Aorta (tissue), 5 donors: ENCODE data around the gene GLDN. TPM values are rescaled to one million over a fixed set of nuclear protein-coding genes. Genes with fewer than 3 reads are reported as not detected.

Experiments used
- ATAC-seq: fragments of 200-7000 bp; cut with Tn5 transposase; one replicate; pipeline ENCODE4 v1.9.1; 2022; ENCODE audit warnings: moderate library complexity; ENCODE audit not compliant: low FRiP score
- DNase-seq, 2 donors: peaks; one replicate each; pipeline ENCODE4 v3.0.0-alpha.2; 2020
- H3K27ac ChIP-seq, 2 donors: one replicate each; pipeline ENCODE4 v1.5.1; 2013; ENCODE audit warnings: low read length in 2 of 2, mild to moderate bottlenecking in 2 of 2, moderate library complexity in 2 of 2, control low read depth in 1 of 2, inconsistent platforms in 1 of 2, low read depth in 1 of 2
- H3K27me3 ChIP-seq, 2 donors: one replicate each; pipeline ENCODE4 v1.6.1; 2013; ENCODE audit warnings: control low read depth in 1 of 2, low read length in 1 of 2, mild to moderate bottlenecking in 1 of 2, moderate library complexity in 1 of 2; ENCODE audit not compliant: insufficient read depth in 2 of 2, control insufficient read depth in 1 of 2
- H3K36me3 ChIP-seq, 2 donors: one replicate each; pipeline ENCODE4 v1.6.1; 2013; ENCODE audit warnings: control low read depth in 1 of 2, low read length in 1 of 2, mild to moderate bottlenecking in 1 of 2; ENCODE audit not compliant: insufficient read depth in 2 of 2, control insufficient read depth in 1 of 2
- H3K4me1 ChIP-seq, 2 donors: one replicate each; pipeline ENCODE4 v1.6.1; 2013; ENCODE audit warnings: low read length in 2 of 2, control low read depth in 1 of 2, mild to moderate bottlenecking in 1 of 2, moderate library complexity in 1 of 2; ENCODE audit not compliant: insufficient read depth in 2 of 2, control insufficient read depth in 1 of 2
- H3K4me3 ChIP-seq, 2 donors: one replicate each; pipeline ENCODE4 v1.5.1; 2013; ENCODE audit warnings: low read length in 2 of 2, control low read depth in 1 of 2, mild to moderate bottlenecking in 1 of 2
- H3K9me3 ChIP-seq: one replicate; pipeline ENCODE4 v1.6.1; 2013; ENCODE audit warnings: mild to moderate bottlenecking, low read length; ENCODE audit not compliant: control insufficient read depth
- WGBS, 2 donors: extraction: QIAGEN DNeasy Blood & Tissue Kit; methylation state at CpG; one replicate each; pipeline ENCODE4 v1.1.7; 2013; 5-methylcytosine and 5-hydroxymethylcytosine counted together
- intact Hi-C, 2 donors: fragments of 100-400 bp; cut with DNase I; formaldehyde crosslinking; loops; one replicate each; pipeline versions ENCODE4 v1.14.2 to v1.15.0; 2022
- polyA plus RNA-seq, 2 donors: library from polyadenylated mRNA; stranded (reverse); fragments of 200-250 nt; gene quantifications; one replicate each; pipeline ENCODE4 v1.2.3, GENCODE V29; 2013
- total RNA-seq, 2 donors: library from RNA; stranded (reverse); fragmentation: NEBNext Ultra II Directional; extraction: Animal tissue kit (Norgen Biotek cat#: 25700); gene quantifications; one replicate each; pipeline ENCODE4 v1.2.1, GENCODE V29; 2021
- donor health status: healthy with polysubstance abuse.
- donor health status: Bipolar disorder and iron deficiency.
- donor health status: DM: no; HTN: no; CAD: no.
- donor health status: DM: no; HTN: no; CAD: no.
- donor health status: DM: yes; HTN: yes; CAD: no.

The GLDN gene
- total and polyA plus RNA-seq, 4 donors = 3.0 to 49.2 (median 15.9) TPM

DNA sequence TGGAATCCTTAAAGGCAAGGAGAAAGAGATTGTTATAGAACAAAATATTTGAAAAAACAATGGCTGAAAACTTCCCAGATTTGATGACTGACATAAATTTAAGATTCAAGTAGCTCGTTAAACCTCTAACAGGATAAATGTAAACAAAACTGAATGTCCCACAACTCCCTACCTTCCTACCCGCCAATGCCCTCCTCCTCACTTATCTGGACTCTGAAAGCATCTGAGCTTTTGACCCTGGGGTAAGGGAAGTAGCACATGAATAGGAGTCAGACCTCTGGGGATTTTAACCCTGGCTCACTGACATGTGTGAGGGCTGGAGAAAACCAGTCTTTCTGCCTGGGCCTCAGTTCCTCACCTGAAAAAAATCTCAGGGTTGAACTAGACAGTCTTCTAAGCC lies 29.9 kb upstream of the GLDN start:
- 86% methylated on average over 2 of the region's 2 CpGs for whole genome bisulfite sequencing, 2 donors
- ATAC-seq = no peak
- Histone ChIP-seq H3K9me3 (no peaks in the 10 kb centered on the region), H3K27ac (no peak overlapping the region), H3K4me3 (no peak overlapping the region), H3K4me1 (peaks cover 0 to 5% of the 10 kb centered on the region in 2 donors), H3K36me3 (no peaks in the 10 kb centered on the region), H3K27me3 (no peaks in the 10 kb centered on the region)
- DNase-seq = no peak
- intact Hi-C loops = no loop called here

- DNase-seq = no peak
- Histone ChIP-seq H3K4me1 (peaks cover 0 to 4% of the 10 kb centered on the region in 2 donors), H3K36me3 (no peaks in the 10 kb centered on the region), H3K4me3 (no peak overlapping the region), H3K9me3 (no peaks in the 10 kb centered on the region), H3K27ac (no peak overlapping the region), H3K27me3 (no peaks in the 10 kb centered on the region)
- intact Hi-C loops = no loop called here
- ATAC-seq = no peak
- WGBS, 2 donors = 81 to 85% methylated on average over 8 of the region's 8 CpGs
These were observed 29.0 kb upstream of the GLDN start for GRCh38 chr15:51312166-51313073.

DNA sequence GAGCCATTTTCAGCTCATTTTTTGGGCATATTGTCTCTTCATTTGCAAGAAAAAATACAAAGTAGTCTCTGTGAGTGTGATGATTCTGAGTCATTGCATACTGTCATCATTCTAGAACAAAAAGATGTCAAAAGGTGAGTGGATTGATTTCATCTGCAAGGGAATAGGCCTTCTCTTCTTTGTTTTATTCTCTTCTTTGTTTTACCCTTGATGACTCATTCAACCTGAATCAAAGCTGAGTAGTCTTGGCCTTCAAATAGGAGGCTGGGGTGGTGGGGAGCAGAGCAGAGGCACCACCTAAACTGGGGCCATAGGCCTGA lies 28.4 kb upstream of the GLDN start:
- Histone ChIP-seq H3K4me1 (peaks cover 0 to 2% of the 10 kb centered on the region in 2 donors), H3K36me3 (no peaks in the 10 kb centered on the region)
- intact Hi-C loops = no loop called here

DNA sequence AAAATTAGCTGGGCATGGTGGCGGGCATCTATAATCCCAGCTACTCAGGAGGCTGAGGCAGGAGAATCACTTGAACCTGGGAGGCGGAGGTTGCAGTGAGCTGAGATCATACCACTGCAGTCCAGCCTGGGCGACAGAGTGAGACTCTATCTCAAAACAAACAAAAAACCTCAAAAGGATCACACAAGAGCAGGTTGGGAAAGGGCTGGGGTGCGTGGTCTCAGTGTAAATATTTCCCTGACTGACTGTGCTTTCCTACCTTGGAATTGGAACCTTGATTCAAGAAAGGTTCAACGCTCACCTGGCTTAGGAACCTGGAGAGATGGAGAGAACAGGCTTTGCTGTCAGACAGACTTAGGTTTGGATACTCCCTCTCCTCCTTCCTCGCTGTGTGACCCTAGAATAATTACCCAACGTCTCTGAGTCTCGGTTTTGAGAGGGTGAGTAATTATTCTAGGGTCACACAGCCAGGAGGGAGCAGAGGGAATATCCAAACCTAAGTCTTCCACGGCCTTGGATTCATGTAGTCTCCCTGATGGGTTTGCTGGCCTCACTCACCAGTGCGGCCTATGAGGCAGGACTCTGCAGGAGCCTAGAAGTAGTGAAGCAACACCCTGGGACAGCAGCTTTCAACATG lies 27.7 kb upstream of the GLDN start:
- ATAC-seq (no peak), DNase-seq (no peak)
- no peaks in the 10 kb centered on the region for H3K9me3 ChIP-seq
- 90 to 94% methylated on average over 10 of the region's 10 CpGs for WGBS, 2 donors
- H3K4me3 ChIP-seq = no peak overlapping the region
- intact Hi-C loops = no loop called here
- H3K36me3 ChIP-seq = no peaks in the 10 kb centered on the region
- no peaks in the 10 kb centered on the region for H3K27me3 ChIP-seq
- peaks cover 0 to 2% of the 10 kb centered on the region in 2 donors for H3K4me1 ChIP-seq
- no peak overlapping the region for H3K27ac ChIP-seq

More for the DNA sequence above, 28.4 kb upstream of the GLDN start:
- Histone ChIP-seq H3K4me3 (no peak overlapping the region), H3K27me3 (no peaks in the 10 kb centered on the region), H3K27ac (no peak overlapping the region), H3K9me3 (no peaks in the 10 kb centered on the region)
- no peak for ATAC-seq
- DNase-seq = no peak

DNA sequence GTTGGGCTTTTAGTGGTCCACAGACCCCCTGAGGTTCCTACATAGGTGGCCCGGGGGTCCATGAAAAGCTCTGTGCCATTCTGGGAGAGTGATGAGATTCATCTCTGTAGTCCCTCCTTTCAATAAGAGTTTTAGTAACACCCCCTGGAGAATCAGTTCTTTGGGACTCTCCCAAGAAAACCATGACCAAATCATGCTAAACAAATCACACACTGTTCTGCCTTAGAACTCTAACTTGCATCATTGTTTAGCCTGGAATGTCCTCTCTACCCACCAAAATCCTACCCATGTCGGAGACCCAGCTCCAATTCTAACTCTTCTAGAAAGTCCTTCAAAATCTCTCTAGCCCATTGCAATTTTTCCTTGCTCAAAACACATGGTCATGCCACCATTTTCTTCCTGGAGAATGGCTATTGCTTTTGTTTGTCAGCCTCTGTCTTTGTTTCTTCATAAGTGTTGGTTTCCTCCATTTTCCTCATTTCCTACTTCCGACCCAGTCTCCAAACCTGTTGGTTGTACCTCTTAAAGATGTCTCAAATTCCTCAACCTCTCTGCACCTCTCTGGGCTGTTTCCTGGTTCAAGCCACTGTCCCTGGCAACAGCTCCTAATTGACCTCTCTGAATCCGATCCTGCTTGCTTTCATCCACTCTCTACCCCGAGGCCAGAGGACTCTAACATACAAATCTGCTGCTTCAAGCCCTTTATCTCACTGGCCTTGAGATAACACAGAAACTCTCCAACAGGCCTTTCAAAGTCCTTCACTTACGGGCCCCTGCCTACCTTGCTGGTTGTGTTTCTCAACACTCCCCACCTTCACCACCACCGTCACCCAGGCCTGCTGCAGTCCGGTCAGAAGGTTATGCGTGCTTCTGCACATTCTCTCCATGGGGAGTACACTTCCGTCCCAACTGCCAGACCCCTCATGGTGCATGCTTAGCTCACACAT lies 26.8 kb upstream of the GLDN start:
- peaks cover 0 to 2% of the 10 kb centered on the region in 2 donors for H3K4me1 ChIP-seq
- intact Hi-C loops = no loop called here
- H3K27me3 ChIP-seq = no peaks in the 10 kb centered on the region
- no peak overlapping the region for H3K4me3 ChIP-seq
- H3K27ac ChIP-seq = no peak overlapping the region
- ATAC-seq (no peak), DNase-seq (no peak)
- 86 to 88% methylated on average over 10 of the region's 10 CpGs for WGBS, 2 donors
- no peaks in the 10 kb centered on the region for H3K9me3 ChIP-seq
- H3K36me3 ChIP-seq = no peaks in the 10 kb centered on the region

DNA sequence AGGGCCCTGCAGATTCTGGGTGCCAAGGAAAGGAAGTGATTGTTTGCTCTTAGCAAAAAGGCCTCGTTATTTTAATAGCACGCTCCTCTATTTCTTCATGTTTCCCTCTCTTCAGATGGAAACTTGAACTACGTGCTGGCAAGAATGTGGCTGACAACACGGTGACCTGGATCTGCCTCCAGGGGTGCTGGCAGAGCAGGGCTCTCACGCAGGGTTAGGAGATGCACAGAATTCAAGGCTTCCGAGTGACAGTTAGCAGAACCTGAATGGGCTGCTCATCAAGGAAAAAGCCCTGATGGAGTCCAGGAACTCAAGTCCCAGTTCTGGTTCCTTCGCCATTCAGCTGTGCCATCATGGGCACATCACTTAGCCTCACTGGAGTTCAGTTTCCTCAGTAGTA lies 25.7 kb upstream of the GLDN start:
- H3K27me3 ChIP-seq = no peaks in the 10 kb centered on the region
- 84 to 88% methylated on average over 7 of the region's 7 CpGs for WGBS, 2 donors
- no peak for ATAC-seq
- no peak overlapping the region for H3K27ac ChIP-seq
- H3K9me3 ChIP-seq = no peaks in the 10 kb centered on the region
- no peaks in the 10 kb centered on the region for H3K36me3 ChIP-seq
- DNase-seq = no peak
- no peak overlapping the region for H3K4me3 ChIP-seq
- no peaks in the 10 kb centered on the region for H3K4me1 ChIP-seq
- intact Hi-C loops = no loop called here

DNA sequence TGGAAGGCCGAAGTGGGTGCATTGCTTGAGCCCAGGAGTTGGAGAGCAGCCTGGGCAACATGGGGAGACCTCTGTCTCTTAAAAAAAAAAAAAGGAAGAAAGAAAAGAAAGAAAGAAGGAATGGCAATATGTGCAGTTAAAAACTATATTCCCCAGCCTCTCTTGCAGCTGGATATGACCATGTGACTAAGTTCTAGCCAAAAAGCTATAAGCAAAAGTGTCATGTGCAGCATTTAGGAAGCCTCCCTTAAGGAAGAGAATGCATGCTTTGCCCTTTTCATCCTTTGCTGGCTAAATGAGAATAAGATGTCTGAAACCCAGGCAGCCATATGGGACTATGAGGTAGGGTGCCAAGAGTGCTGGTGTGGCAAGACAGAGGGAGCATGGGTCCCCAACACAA lies 24.8 kb upstream of the GLDN start:
- intact Hi-C loops = no loop called here
- 94 to 95% methylated on average over 1 of the region's 1 CpG for WGBS, 2 donors

GRCh38 chr15:51318382-51319150 lies 22.9 kb upstream of the GLDN start:
- DNase-seq = no peak
- Histone ChIP-seq H3K4me3 (no peak overlapping the region), H3K27ac (no peak overlapping the region), H3K36me3 (no peaks in the 10 kb centered on the region), H3K4me1 (no peaks in the 10 kb centered on the region), H3K9me3 (no peaks in the 10 kb centered on the region), H3K27me3 (no peaks in the 10 kb centered on the region)
- intact Hi-C loops = no loop called here
- 83% methylated on average over 7 of the region's 7 CpGs for WGBS, 2 donors
- no peak for ATAC-seq

More for the DNA sequence above, 24.8 kb upstream of the GLDN start:
- DNase-seq = no peak
- Histone ChIP-seq H3K4me3 (no peak overlapping the region), H3K36me3 (no peaks in the 10 kb centered on the region), H3K27me3 (no peaks in the 10 kb centered on the region), H3K27ac (no peak overlapping the region), H3K9me3 (no peaks in the 10 kb centered on the region), H3K4me1 (no peaks in the 10 kb centered on the region)
- no peak for ATAC-seq
